ENCODE data around the gene MTCL1.

The MTCL1 gene

DNA sequence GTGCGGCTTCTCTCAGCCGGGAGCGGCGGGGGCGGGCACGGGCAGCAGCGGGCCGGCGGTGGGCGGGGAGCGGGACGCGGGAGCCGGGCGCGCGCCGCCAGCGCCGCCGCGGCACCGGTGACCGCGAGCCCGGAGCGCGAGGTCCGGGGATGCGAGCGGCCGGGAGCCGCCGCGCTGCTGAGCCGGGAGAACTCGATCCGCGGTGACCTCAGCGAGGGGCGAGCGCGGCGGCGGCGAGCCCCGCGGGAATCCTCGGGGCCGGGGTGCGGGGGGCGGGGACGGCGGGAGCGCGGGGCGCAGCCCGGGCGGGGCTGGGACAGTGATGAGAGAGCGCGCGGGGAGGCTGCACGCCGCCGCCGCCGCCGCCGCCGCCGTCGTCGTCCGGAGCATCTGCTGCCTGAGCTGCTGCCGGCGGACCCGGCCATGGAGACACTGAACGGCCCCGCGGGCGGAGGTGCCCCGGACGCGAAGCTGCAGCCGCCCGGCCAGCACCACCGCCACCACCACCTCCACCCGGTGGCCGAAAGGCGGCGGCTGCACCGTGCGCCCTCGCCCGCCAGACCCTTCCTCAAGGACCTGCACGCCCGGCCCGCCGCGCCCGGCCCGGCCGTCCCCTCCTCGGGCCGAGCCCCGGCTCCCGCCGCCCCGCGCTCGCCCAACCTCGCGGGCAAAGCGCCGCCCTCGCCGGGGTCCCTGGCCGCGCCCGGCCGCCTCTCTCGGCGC lies at the start of gene MTCL1:
TSS of gene MTCL1 (plus strand) at position 319 of the 723 bp plus-strand sequence. CDS start at position 424, 105 bp downstream.
- peaks cover 11% of the 10 kb centered on the region for H3K4me1 Mint-ChIP-seq (ENCODE audit: low read depth)
- H3K27ac Mint-ChIP-seq, result no peak within 1 kb of the TSS
- no peaks in the 10 kb centered on the region for H3K9me3 Mint-ChIP-seq
- peak within 1 kb of the TSS; percentile 88 for H3K4me3 Mint-ChIP-seq
- peaks cover 3% of the 10 kb centered on the region for H3K36me3 Mint-ChIP-seq (ENCODE audit: low read depth)
- peaks cover 70% of the 10 kb centered on the region for H3K27me3 Mint-ChIP-seq (ENCODE audit: low read depth)

DNA sequence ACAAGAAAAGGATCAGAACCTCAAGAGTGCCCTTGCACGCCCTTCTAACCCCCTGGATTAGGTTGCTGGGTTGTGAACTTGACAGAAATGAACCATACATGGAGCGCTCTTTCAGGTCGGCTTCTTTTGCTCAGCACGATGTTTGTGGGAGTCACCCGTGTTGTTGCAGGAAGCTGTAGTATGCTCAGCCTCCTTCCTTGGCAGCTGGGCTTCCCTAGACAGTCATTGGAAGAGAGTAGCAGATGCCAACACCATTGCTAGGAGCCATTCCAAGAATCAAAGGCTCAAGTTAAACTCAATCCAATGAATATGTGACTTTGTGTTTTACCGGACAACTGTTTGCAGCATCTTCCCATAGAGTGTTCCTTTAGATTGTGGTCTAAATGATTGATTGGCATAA lies 49.1 kb upstream of the MTCL1 start:
- H3K27me3 Mint-ChIP-seq (ENCODE audit: low read depth), result peaks cover 8% of the 10 kb centered on the region
- no peaks in the 10 kb centered on the region for H3K36me3 Mint-ChIP-seq (ENCODE audit: low read depth)
- H3K4me3 Mint-ChIP-seq, result no peak overlapping the region
- H3K9me3 Mint-ChIP-seq, result no peaks in the 10 kb centered on the region
- H3K27ac Mint-ChIP-seq, result no peak overlapping the region
- H3K4me1 Mint-ChIP-seq (ENCODE audit: low read depth), result no peaks in the 10 kb centered on the region

GRCh38 chr18:8657050-8657820 lies 48.1 kb upstream of the MTCL1 start:
- Mint-ChIP-seq H3K4me3 (no peak overlapping the region), H3K4me1 (ENCODE audit: low read depth) (no peaks in the 10 kb centered on the region), H3K9me3 (no peaks in the 10 kb centered on the region), H3K27me3 (ENCODE audit: low read depth) (peaks cover 14% of the 10 kb centered on the region), H3K36me3 (ENCODE audit: low read depth) (no peaks in the 10 kb centered on the region), H3K27ac (no peak overlapping the region)

DNA sequence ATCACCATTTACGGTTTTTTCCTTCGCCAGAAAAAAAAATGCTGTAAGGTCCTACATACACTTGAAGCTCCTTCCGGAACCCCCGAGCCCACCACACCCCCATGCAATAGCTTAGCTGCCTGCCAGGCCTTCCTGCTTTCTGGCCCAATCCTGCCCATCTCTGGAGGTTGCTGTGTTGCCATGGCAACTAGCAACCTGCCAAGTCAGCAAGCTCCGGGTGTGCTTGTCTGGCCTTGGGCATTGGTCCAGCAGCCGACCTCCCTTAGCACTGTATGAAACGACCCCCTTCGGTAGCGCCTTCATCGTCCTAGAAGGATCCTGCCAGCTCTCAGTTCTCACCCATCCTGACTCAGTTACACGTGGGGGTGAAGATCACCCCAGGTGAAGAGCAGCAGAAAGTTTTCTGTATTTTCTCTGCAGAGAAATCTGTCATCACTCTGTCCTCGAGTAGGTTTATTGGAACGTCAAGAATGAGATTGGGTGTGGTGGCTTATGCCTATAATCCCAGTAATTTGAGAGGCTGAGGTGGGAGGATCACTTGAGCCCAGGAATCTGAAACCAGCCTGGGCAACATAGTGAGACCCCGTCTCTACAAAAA lies 47.4 kb upstream of the MTCL1 start:
- Mint-ChIP-seq H3K9me3 (no peaks in the 10 kb centered on the region), H3K27ac (no peak overlapping the region), H3K27me3 (ENCODE audit: low read depth) (peaks cover 14% of the 10 kb centered on the region), H3K36me3 (ENCODE audit: low read depth) (no peaks in the 10 kb centered on the region), H3K4me3 (no peak overlapping the region), H3K4me1 (ENCODE audit: low read depth) (no peaks in the 10 kb centered on the region)

- Mint-ChIP-seq H3K4me3 (no peak overlapping the region), H3K36me3 (ENCODE audit: low read depth) (no peaks in the 10 kb centered on the region), H3K9me3 (no peaks in the 10 kb centered on the region), H3K27me3 (ENCODE audit: low read depth) (peaks cover 14% of the 10 kb centered on the region), H3K27ac (no peak overlapping the region), H3K4me1 (ENCODE audit: low read depth) (no peaks in the 10 kb centered on the region)
Observed at GRCh38 chr18:8658858-8659485, 46.4 kb upstream of the MTCL1 start.

- H3K36me3 Mint-ChIP-seq (ENCODE audit: low read depth), result no peaks in the 10 kb centered on the region
- H3K27ac Mint-ChIP-seq, result no peak overlapping the region
- H3K4me3 Mint-ChIP-seq, result no peak overlapping the region
- H3K9me3 Mint-ChIP-seq, result no peaks in the 10 kb centered on the region
- peaks cover 10% of the 10 kb centered on the region for H3K27me3 Mint-ChIP-seq (ENCODE audit: low read depth)
- no peaks in the 10 kb centered on the region for H3K4me1 Mint-ChIP-seq (ENCODE audit: low read depth)
Observed at GRCh38 chr18:8659609-8660242, 45.6 kb upstream of the MTCL1 start.

DNA sequence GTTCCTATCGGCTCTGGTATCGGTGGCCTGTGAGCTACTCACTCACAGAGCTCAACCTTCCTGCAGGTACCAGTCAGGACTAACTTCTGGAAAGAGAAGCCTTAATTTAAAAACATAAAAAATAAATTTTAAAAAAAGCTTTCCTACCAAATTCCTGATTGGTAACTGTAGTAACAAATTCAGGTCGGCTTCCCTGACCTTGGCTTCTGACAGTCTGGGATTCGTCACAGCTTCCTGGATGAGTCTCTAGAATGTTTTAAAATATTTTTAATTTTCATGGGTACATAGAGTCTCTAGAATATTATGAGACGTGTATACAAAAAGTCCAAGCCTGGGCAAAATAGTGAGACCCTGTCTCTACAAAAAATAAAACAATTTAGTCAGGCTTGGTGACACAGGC lies 45.0 kb upstream of the MTCL1 start:
- H3K4me1 Mint-ChIP-seq (ENCODE audit: low read depth), result no peaks in the 10 kb centered on the region
- H3K9me3 Mint-ChIP-seq, result no peaks in the 10 kb centered on the region
- H3K36me3 Mint-ChIP-seq (ENCODE audit: low read depth), result no peaks in the 10 kb centered on the region
- no peak overlapping the region for H3K4me3 Mint-ChIP-seq
- H3K27ac Mint-ChIP-seq, result no peak overlapping the region
- peaks cover 10% of the 10 kb centered on the region for H3K27me3 Mint-ChIP-seq (ENCODE audit: low read depth)

DNA sequence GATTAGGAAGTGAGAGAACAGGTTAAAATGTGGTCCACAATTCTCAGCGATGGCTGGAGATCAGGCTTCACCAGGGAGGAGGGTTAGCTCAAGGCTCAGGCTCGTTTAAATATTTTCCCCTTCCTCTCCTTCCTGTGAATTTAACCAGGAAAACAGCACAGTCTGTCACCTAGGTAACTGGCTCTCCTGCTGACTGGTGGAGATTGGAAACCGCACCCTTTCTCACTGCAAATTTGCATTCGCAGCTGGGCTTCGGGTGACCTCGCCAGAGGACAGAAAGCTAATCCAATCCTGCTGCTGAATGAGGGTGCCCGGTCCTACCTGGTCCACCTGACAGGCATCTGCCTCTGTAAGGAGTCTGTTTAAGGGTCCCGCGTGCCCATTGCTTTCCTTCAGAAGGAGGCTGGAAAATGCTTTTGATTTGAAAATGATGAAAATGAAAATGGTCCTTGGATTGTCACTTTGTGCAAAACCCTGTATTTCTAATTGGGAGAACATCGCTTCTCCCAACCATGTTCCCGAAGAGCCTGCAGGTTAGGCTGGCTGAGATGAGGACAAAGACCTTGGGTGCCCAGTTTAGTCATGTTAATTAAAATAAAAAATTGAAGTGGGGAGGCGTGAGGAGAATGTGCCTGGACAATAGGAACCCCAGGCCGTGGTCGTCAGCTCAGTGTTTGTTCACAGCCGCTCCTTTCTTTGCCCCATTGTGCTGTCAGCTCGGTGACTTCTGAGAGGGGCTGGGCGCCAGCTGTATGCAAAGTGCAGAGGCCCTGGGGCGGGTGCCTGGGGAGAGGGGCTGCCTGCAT lies 43.4 kb upstream of the MTCL1 start:
- H3K27me3 Mint-ChIP-seq (ENCODE audit: low read depth), result peaks cover 10% of the 10 kb centered on the region
- no peak overlapping the region for H3K4me3 Mint-ChIP-seq
- no peaks in the 10 kb centered on the region for H3K36me3 Mint-ChIP-seq (ENCODE audit: low read depth)
- no peaks in the 10 kb centered on the region for H3K9me3 Mint-ChIP-seq
- no peaks in the 10 kb centered on the region for H3K4me1 Mint-ChIP-seq (ENCODE audit: low read depth)
- H3K27ac Mint-ChIP-seq, result no peak overlapping the region

GRCh38 chr18:8662560-8663255 lies 42.6 kb upstream of the MTCL1 start:
- H3K9me3 Mint-ChIP-seq, result no peaks in the 10 kb centered on the region
- no peaks in the 10 kb centered on the region for H3K4me1 Mint-ChIP-seq (ENCODE audit: low read depth)
- H3K27me3 Mint-ChIP-seq (ENCODE audit: low read depth), result peaks cover 10% of the 10 kb centered on the region
- H3K4me3 Mint-ChIP-seq, result no peak overlapping the region
- no peaks in the 10 kb centered on the region for H3K36me3 Mint-ChIP-seq (ENCODE audit: low read depth)
- H3K27ac Mint-ChIP-seq, result no peak overlapping the region

DNA sequence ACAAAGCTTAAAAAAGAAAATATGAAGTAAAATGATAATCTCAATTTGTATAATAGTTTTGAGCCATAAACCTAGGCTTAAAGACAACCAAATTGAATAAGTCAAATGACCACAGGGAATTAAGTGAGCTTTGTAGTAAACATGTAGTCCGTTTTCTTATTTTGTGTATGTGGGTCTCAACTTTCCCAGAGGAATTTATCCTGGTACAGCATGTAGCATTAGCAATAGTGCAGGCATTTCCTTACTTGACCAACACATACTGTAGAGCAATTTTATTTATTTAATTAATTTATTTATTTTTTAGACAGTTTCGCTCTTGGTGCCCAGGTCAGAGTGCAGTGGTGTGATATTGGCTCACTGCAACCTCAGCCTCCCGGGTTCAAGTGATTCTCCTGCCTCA lies 37.5 kb upstream of the MTCL1 start:
- Mint-ChIP-seq H3K27me3 (ENCODE audit: low read depth) (no peaks in the 10 kb centered on the region), H3K36me3 (ENCODE audit: low read depth) (no peaks in the 10 kb centered on the region), H3K4me3 (no peak overlapping the region), H3K27ac (no peak overlapping the region), H3K9me3 (no peaks in the 10 kb centered on the region), H3K4me1 (ENCODE audit: low read depth) (no peaks in the 10 kb centered on the region)

DNA sequence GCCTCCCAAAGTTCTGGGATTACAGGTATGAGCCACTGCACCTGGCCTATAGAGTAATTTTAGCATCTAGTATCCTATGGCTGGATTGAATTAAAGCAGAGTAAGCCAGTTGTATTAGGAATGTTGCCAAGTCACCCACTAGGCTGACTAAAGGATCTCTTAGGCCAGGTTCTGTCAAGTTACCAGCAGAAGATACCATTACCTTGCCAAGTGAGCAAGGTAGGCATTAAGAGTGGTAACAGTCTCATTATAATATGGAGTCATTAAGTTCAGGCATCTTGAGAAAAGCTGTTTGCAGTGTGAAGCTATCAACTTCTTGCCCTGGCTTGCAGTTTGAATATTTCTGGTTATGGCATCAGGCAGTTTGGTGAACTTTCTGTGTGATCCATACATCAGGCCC lies 37.0 kb upstream of the MTCL1 start:
- Mint-ChIP-seq H3K4me1 (ENCODE audit: low read depth) (no peaks in the 10 kb centered on the region), H3K9me3 (no peaks in the 10 kb centered on the region), H3K27me3 (ENCODE audit: low read depth) (no peaks in the 10 kb centered on the region), H3K27ac (no peak overlapping the region), H3K36me3 (ENCODE audit: low read depth) (no peaks in the 10 kb centered on the region), H3K4me3 (no peak overlapping the region)

- H3K4me1 Mint-ChIP-seq (ENCODE audit: low read depth), result no peaks in the 10 kb centered on the region
- no peaks in the 10 kb centered on the region for H3K36me3 Mint-ChIP-seq (ENCODE audit: low read depth)
- H3K27me3 Mint-ChIP-seq (ENCODE audit: low read depth), result no peaks in the 10 kb centered on the region
- H3K27ac Mint-ChIP-seq, result no peak overlapping the region
- no peak overlapping the region for H3K4me3 Mint-ChIP-seq
- H3K9me3 Mint-ChIP-seq, result no peaks in the 10 kb centered on the region
Observed at GRCh38 chr18:8669571-8669970, 35.8 kb upstream of the MTCL1 start.
